GM21360 (cell line): Measurements from ENCODE around the gene CRBN.

Source experiments
- ATAC-seq: cut with Tn5 transposase; IDR thresholded peaks from one replicate; pipeline ENCODE4 v1.9.1; 2021; ENCODE audit warnings: mild to moderate bottlenecking, moderate library complexity; ENCODE audit not compliant: unreplicated experiment

Gene CRBN

GRCh38 chr3:3172627-3173026 is 6.9 kb downstream of the CRBN start:
- no peak for ATAC-seq

DNA sequence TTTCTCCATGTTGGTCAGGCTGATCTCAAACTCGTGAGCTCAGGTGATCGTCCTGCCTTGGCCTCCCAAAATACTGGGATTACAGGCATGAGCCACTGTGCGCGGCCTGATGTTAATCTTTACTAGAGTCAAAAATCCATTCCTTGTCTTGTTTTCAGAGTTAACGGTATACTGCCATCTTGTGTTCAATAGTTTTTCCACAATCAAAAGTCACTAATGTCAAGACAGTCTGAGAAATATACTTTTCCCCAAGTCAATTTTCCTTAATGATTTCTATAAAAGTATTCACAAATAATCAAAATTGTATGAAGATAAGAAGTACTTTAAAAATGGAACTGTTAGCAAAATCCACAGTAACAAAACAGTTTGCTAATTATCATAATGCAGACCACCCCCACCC is 8.5 kb downstream of the CRBN start:
- no peak for ATAC-seq

DNA sequence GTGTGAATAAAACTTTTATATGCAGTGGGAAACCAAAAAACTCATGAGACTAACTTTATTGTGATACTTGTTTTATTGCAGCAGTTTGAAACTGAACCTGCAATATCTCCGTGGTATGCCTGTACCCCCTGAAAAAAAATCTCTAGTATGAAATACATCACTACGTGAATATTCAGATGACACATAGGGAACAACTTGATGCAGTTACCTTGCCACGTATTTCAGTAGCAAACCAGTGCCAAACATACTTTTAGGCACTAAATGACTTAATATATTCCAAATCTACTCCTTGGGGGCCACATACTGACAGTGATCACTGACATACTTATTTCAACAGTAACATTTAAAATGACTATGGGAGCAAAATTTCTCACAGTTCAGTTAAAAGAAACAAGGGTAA is 13.8 kb downstream of the CRBN start:
- no peak for ATAC-seq

DNA sequence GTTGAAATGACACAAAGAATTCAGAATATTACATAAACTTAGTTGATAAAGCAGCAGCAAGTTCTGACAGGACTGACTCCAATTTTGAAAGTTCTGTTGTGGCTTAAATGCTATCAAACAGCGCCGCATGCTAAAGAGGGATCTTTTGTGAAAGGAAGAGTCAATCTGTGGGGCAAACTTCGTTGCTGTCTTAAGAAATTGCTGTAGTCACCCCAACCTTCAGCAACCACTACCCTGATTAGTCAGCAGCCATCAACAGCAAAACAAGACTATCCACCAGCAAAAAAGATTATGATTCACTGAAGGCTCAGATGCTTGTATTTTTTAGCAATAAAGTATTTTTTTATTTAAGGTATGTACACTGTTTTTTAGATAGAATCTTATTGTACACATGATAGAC is 14.2 kb downstream of the CRBN start:
- ATAC-seq: no peak

DNA sequence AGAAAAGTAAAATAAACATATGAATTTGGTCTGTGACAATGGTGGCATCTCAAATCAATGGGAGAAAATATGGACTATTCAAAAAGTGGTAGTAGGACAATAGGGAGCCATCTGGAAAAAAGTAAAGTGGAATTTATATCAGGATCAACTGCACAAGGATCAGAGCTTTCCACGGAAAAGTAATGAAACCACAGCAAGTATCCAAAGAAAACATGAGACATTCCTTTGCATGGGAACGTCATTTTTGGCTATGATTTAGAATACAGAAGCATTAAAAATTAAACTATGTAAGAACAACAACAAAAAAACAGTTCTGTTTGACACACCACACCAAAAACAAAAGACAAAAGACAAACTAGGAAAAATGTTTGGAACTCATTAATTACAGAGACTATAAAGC is 18.7 kb downstream of the CRBN start:
- no peak for ATAC-seq

GRCh38 chr3:3157484-3157883 is 22.0 kb downstream of the CRBN start:
- no peak for ATAC-seq

DNA sequence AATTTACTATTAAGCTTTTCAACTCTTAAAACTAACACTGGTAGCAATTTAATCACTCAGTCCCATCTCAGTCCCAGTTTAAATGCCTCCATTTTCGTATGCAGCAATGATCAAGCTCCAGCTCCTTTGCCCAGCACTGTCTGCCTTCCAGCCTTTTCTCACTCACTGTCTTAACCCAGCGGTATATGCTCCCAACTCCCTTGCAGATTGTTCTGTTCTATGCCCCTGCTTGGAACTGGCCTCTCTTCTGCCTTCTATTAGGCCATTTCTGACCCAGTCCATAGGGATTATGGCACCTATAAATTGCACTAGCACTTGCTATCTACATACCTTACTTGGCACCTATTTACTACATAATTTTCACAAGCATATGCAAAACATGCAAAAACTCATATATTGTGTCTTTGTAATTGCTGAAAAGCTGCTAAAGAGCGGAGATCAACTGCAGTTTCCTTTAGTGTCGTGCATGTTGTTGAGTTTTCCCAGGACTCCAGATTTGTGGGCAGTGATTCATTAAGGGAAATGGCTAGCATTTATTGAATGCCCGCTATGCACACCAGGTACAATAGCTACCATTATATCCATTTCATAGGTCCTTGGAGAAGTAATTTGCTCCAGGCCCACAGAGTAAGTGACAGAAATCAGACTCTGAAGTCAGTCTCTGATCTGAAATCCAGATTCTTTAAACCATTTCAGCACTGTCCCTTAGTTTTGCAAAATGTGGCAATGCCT is 24.4 kb downstream of the CRBN start:
- ATAC-seq: no peak

DNA sequence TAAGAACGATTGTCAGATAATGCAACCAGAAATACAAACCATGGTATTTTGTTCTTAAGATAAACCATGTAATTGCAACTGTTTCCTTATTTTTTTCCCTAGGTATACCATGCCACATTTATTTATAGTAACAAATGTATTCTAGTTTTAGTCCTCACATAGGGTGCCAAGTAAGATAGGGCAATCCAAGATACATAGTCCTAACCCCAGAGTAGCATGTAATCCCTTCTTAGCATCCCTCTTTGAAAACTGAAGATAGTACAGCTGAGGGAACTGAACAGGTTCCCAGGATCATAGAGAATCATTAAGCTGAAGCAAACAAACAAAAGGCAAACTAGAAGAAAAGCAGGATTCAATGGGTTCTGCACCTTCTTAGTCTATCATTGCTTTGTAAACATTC is 28.0 kb downstream of the CRBN start:
- ATAC-seq: no peak

DNA sequence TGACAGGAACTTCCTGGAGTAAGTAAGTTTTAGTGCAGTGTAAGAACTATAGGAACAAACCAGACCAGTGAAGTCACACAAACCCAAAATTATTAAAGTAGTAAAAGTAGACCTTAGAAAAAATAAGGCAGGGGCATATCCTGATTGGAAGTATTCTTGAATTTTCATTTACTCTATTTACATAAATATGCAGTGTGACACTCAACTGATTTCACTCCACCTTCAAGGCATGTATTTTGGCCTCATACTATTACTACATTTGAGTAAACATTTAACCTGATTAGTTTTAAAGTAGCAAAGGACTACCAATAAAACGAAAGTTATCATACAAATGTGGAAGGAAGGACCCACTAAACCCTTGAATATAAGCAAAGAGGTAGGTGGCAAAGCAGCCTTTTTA is 29.9 kb downstream of the CRBN start:
- ATAC-seq: no peak

DNA sequence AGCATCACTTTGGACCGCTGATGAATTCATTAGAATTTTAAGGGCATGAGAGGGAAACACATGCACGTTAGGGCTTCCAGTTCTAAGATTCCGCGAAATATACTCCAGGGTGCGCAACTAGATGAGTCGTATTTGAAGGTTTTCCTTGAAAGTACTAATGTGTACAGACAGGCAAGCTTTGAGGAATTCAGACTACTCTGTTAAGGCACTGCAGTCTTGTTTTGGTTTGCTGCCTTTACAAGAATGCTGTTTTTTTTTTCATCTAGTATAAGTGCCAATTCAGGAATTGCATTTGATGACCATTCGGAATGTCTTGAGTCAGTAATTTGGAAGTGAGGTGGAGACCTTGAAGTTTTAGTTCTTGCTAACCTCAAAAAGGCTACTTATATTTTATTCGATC is 33.7 kb downstream of the CRBN start:
- no peak for ATAC-seq

DNA sequence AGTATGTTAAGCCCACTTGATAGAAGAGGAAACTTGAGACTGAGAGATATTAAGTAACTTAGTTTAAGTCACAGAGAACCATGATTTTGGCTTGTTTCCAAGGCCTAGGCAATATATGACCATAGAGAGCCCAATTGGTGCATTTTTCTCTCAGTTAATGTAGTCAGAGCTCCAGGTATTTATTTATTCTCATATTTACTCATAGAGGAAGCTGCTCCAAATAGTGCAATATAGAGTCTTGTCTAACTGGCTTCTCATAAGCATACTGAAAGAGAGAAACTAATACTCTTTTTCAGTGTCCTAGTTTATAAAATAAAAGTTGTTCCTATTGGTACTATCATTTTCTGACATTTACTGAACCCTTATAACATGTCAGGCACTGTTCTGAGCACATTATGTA is 37.6 kb downstream of the CRBN start:
- no peak for ATAC-seq

GRCh38 chr3:3137526-3137925 is 42.0 kb downstream of the CRBN start:
- no peak for ATAC-seq

DNA sequence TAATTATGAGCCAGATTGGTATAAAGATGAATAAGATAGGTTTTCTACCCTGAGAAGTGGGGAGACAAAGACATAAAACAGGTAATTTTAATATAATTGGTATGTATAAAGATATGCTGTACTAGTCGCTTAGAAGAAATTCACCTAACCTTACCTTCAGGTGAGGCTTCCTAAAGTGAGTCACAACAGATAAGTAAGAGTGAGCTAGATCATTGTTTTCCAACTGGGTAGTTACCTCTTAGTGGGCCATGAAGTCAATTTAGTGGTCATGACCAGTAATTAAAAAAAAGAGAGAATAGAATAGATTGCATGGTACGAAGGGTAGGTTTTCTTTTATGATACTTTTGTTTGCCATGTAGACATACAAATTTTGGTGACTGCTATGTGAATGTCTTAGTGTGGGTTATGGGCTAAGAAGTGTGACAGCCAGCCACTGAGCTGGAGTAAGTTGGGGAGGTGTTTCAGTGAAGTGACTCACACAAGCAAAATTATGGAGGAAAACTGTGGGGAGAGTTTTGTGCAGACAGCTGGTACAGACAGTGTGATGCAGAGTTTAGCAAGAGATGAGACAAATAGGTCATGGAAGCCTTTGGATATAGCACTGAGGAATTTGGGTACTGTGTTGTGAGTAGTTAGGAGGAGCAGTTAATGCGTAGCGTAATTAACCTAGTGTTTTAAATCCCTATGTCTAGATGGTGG is 44.6 kb downstream of the CRBN start:
- no peak for ATAC-seq

- ATAC-seq: no peak
These were observed 46.0 kb downstream of the CRBN start for GRCh38 chr3:3133500-3133899.

DNA sequence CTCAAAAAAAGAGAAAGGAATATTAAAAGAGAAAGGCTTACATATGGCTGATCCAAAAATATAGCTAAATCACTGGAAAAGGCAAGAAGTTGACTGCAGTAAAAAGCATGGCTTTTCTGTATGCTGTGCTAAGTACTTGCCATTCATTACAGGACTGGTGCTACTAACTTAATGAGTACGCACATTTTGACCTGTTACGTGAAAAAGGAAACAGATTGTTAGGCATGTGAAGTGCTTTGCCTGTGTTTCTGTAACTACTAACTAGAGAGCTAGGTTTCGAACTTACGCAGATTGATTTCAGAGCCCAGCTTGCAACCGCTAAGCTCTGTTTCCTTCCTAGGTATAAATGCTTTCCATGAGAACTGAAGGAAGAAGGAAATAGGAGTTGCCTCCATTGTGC is 49.9 kb downstream of the CRBN start:
- ATAC-seq: no peak

DNA sequence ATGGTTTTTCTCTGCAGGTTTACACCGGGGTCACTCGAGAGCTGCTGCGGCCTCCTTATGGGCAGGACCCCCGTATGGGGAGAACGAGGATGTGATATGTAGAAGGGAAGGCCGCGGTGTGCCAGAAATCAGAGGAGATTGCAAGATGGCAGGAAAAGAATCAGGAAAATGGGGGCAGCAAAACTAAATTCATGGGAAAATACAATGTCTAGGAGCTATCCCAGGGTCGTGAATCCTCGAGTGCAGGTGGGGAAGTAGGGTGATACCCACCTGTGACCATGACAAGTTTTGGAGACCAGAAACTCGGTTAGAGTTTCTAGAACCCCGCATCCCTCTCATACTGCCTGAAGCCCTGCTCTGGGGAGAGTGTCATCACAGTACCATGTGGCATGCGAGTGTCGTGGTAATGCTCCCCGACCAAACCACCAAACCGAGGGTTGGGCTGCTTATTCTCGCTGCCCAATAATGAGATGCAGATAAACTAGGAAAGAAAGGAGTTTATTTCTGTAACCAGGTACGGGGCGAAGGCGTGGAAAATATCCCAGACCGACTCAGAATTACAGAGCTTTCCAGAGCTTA is 52.0 kb downstream of the CRBN start:
- no peak for ATAC-seq

DNA sequence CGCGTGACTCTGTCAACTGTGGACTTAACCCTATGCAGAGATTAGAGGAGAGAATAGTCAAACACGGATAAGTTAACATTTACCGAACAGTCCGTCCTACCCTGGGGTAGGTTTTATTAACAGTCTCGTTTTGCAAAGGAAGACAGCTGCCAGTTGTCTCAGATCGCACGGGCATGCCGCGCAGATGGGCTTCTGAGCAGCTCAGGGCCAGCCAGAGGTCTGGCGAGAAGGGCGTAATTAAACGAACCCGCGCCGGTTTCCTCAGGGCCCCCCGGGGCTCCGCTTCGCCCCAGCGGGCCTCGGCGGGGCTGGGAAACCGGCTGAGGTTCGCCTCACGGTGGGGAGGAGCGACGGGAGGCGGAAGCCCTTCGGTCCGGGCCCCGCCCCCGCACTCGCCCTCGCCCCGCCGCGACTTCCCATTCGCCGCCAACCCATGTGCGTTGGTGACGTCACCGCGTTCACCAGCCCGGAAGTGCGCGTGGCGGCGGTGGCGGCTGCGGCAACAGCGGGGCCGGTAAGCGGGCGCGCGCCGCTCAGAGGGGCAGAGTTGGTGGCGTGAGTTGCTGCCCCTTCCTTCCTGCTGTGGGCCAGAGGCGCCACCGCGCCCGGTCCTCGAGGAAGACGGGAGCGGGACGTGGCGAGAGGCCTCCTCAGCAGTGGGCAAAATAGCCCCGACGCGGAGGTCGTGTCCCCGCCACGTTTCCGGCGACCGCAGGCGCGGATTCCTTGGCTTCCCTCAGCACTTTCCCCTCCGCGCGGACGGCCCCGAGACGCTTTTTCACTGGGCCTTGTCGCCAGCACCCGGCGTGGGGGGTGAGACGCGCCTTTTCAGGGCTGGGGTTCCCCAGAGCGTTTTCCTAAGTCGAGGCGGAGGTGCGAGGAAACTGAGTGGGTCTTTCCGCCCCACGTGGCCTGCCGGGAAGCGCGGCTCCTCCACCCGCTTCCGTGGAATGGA is 52.7 kb downstream of the CRBN start, which contains the start of gene TRNT1:
TSS of gene TRNT1 (plus strand) at position 464 of the 955 bp plus-strand sequence. CDS start 2,101 bp downstream, outside the sequence.
- peak; percentile 96 for ATAC-seq

- ATAC-seq: no peak
These were observed 53.5 kb downstream of the CRBN start for GRCh38 chr3:3125977-3126376.

- ATAC-seq: no peak
These were observed 60.1 kb downstream of the CRBN start for GRCh38 chr3:3119393-3119851.

GRCh38 chr3:3117651-3118050 is 61.8 kb downstream of the CRBN start:
- no peak for ATAC-seq
